ENCODE measurements around the gene DCLK1.

DCLK1 gene

DNA sequence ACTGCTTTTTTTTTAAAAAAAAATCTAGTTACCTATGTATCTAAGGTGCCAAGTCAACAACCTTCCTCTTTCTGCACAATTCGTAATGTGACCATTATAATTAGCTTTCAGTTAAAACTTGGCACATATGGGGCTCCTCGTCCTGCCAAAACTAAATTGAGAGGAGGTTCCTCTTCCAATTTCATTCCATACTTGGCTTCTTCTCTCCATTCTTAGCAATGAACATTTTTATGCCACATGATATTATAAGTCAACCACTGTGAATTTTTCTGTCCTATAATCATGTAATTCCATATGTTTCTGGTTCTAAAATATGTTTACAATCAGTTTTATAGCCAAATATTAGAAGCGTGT is 177.0 kb downstream of the DCLK1 start:
- DNase-seq (ENCODE audit: low read depth in 1 of 2, low spot score in 1 of 2): no peak

- no peak for DNase-seq (ENCODE audit: low read depth in 1 of 2, low spot score in 1 of 2)
Observed at GRCh38 chr13:35953537-35954206, 177.5 kb downstream of the DCLK1 start.

- no peak for DNase-seq (ENCODE audit: low read depth in 1 of 2, low spot score in 1 of 2)
Observed at GRCh38 chr13:35947315-35947714, 183.9 kb downstream of the DCLK1 start.

- no peak for DNase-seq (ENCODE audit: low read depth in 1 of 2, low spot score in 1 of 2)
Observed at GRCh38 chr13:35945368-35945767, 185.8 kb downstream of the DCLK1 start.

DNA sequence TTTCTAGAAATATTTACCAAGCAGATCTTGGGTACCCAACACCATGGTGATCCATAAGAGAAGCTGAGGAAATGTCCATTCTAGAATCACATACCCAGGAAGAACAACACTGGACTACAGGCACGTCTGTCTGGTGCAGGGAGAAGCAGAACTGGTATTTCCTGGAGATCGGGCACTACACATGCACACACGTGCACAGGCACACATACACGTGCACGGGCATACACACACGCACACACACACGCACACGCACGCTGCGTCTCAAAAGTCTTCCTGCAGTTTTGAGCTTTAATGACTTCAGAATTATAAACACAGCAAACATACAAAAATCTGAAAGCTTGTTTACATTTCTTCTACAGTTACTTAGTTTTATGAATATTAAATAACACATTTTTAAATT is 189.8 kb downstream of the DCLK1 start:
- DNase-seq (ENCODE audit: low read depth in 1 of 2, low spot score in 1 of 2): no peak

DNA sequence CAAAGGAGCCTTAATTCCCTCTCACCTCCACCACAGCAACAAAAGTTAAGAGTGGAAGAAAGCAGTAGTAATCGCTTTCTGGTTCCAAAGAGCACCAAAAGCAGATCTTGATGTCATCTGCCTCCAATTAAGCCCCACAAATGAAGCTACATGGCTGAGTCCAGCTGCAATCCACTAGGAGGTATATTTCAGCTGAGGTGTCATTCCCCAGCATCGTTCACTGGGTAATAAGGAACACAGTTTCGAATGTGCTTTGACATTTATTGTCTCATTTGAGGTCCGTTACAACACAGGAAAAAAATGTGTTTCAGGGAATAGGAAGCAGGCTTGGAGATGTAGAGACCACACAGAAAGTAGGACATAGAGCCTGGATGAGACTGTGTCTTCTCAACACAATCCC is 190.4 kb downstream of the DCLK1 start:
- no peak for DNase-seq (ENCODE audit: low read depth in 1 of 2, low spot score in 1 of 2)

DNA sequence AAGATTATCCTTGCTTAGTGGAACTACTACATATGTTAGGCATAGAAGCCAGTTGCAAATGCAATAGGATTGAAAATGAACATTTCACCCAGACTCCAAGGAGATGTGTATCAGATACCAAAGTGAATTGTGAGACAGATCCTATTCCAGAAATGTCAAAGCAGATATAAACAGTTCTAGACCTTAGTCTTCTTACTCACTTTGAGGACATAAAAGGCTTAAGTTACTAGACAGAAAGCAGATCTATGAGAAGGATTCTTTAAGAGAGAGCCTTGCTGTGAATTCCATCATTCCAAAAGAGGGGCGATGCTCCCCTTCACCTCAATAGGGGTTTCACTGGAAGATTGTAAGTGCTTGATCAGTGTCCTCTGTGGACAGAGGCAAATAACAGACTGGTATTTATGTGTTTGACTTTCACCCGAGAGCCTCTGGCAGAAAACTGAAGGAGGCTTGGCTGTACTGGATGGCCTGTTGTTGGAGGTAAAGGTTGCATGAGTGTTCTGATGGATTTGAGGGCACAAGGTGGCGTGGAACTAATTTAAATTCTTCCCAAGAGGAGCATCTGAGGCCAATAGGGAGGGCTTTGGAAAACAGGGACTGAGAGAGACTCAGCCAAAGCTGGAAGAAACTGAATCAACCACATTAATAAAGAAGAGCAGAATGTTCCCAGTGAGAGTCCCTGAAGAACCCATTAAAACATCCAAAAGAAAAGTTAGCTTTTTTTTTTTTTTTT is 194.8 kb downstream of the DCLK1 start:
- no peak for DNase-seq (ENCODE audit: low read depth in 1 of 2, low spot score in 1 of 2)

DNA sequence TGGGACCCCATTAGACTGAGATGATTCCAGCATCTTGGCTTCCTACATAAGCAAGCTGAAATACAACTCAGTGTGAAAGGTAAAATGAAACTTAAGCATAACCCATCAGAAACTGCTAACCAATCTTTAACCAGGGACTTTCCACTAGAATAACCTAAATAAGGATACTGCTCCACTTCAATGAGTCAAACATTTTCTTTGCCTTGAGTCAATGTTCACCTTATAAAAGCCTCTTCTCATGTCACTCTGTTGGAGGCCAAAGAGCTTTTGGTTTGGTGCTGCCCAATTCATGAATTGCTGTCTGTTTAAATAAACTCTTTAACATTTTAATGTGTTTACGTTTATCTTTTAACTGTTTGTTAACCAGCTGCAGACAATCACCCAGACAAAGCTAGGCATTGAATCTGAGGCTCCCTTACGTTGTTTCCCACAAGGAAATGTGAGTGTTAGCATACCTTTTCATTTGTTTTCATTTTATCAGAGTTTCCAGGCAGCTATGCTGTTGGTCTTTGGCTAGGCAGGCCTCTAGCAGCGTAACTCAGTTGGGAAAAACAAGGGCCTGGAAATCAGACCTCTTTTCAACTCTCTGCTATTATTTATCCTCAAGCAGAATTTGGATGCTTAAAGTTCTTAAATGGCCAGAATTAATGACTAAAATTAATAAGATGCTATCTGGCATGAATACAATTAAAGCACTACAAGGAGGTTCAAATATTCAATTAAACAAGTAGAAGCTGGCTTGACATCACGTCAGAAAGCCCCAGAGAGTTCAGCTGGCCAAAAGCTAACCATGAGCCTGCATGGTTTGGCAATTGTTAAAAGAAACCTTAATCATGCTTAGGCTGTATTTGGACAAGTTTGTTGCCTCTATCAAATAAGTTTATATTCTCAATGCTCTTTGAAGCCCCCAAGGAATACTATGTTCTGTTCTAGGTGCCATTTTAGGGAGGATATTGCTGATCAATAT is 200.2 kb downstream of the DCLK1 start:
- no peak for DNase-seq (ENCODE audit: low read depth in 1 of 2, low spot score in 1 of 2)

DNA sequence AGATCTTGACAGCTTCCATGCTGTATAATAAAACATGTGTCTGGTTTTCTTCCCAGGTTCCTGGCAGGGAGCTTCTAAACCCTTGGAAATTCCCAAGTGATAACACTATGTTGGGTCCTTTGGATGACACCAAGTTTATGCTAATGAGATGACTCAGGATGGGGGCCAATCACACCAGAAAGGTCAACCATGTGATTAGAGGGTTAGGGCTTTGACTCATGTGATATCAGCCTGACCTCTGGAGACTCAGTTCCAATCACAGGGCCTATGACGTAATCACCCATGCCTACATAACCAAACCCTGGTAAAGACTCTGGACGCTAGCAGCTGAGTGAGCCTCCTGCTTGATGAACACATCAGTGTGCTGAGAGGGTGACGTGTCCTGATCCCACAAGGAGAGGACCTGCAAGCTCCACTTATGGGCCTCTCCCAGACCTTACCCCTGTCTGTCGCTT is 203.6 kb downstream of the DCLK1 start:
- no peak for DNase-seq (ENCODE audit: low read depth in 1 of 2, low spot score in 1 of 2)

- no peak for DNase-seq (ENCODE audit: low read depth in 1 of 2, low spot score in 1 of 2)
Observed at GRCh38 chr13:35926859-35927530, 204.2 kb downstream of the DCLK1 start.

DNA sequence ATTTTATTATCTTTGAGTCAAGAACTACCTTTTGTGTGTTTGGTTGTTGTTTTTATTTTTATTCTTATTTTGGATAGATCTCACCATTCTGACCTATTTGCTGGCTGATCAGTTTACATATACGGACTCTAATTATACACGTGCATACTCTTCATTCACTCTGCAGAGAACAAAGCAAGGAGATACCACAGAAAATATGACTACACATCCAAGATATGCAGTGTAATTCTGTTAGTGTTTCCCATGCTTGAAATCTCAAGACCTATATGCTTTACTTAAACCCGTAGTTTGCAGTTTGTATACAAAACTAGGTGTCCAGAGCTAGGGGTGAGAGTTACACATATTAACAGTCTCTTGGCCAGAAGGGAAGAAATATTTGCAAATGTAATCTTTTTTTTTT is 205.5 kb downstream of the DCLK1 start:
- no peak for DNase-seq (ENCODE audit: low read depth in 1 of 2, low spot score in 1 of 2)

- no peak for DNase-seq (ENCODE audit: low read depth in 1 of 2, low spot score in 1 of 2)
Observed at GRCh38 chr13:35923347-35923746, 207.8 kb downstream of the DCLK1 start.

- DNase-seq (ENCODE audit: low read depth in 1 of 2, low spot score in 1 of 2): no peak
Observed at GRCh38 chr13:35920816-35921215, 210.4 kb downstream of the DCLK1 start.

DNA sequence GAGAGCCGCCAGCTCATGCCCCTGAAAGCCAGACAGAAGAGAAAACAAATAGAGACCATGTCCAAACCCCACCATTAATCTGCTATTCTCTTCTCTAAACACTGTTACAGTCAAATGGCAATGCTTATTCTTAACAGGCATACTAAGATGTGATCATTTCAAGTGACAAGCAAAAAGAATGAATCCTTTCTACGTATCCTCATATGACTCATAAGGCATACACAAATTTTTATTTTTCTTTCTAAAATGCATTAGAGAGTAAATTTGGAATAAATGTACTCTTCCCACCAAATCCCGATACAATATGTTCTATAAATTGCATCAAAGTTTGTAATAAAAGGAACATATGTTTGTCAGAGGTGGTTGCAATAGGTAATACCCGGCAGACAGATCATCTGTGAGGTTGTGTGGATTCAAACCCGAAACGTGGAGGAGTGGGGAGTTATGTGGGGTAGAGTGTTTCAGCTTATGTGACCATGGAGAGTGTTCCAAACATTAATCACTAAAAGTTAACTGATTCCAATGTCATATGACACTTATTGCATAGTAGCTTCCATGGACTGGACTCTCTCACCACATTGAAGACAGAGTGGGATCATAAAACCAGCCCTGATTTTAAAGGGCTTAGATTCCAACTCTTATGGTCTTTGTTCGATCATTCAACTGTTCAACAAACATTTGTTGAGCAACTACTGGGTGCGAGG is 213.1 kb downstream of the DCLK1 start:
- DNase-seq (ENCODE audit: low read depth in 1 of 2, low spot score in 1 of 2): no peak

DNA sequence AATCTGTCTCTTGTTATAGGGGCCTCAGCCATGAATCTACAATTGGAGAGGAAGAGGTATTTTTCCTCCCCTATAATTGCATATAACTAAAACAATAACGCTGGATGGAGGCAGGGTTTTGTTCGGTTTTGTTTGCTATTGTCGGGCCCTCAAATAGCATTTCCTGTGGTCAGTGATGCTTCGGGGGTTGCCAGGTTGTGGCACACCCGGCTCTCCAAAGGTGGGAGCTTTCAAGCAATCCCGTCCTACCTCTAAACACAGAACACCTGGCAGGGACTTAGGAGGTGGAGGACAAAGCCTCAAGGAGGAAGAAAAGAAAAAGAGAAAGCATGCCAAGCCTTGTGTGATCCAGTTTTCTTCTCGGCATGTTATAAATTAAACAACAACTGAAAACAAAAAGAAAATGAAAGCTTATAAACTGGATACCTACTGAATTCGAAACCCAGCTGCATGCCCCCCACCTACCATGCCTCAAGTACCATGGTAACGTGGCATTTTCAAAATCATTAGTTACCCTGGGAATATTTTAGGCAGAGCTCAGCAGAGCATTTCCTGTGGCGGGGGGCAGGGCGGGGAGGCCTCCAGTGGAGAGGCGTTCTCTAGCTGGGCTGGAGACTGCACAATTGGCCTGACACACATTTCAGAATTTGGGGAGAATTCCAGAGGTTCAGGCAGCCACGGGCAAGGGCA is 213.8 kb downstream of the DCLK1 start:
- no peak for DNase-seq (ENCODE audit: low read depth in 1 of 2, low spot score in 1 of 2)

- DNase-seq (ENCODE audit: low read depth in 1 of 2, low spot score in 1 of 2): no peak
Observed at GRCh38 chr13:35916146-35916545, 215.0 kb downstream of the DCLK1 start.

DNA sequence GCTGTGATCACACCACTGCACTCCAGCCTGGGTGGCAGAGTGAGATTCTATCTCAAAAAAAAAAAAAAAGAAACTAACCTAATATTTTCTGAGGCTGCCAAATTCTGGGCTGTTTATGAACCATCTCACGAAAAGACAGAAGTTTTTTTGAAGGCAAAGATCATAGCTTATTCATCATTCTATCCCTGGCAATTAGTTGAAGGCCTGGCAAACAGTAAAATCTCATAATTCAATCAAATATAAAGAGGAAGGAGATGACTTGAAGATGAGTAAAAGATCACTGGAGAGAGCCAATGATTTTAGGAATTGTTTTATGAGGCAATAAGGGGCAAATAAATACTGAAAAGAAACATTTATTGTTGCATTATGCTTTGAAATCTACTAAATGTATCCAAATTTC is 216.5 kb downstream of the DCLK1 start:
- DNase-seq (ENCODE audit: low read depth in 1 of 2, low spot score in 1 of 2): no peak

GRCh38 chr13:35912841-35913240 is 218.3 kb downstream of the DCLK1 start:
- no peak for DNase-seq (ENCODE audit: low read depth in 1 of 2, low spot score in 1 of 2)

GRCh38 chr13:35909837-35910540 is 221.2 kb downstream of the DCLK1 start:
- DNase-seq (ENCODE audit: low read depth in 1 of 2, low spot score in 1 of 2): no peak
